ENCODE results near the gene ZCWPW2.

Gene ZCWPW2, protein sequence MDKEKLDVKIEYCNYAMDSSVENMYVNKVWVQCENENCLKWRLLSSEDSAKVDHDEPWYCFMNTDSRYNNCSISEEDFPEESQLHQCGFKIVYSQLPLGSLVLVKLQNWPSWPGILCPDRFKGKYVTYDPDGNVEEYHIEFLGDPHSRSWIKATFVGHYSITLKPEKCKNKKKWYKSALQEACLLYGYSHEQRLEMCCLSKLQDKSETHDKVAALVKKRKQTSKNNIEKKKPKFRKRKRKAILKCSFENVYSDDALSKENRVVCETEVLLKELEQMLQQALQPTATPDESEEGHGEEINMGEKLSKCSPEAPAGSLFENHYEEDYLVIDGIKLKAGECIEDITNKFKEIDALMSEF

DNA sequence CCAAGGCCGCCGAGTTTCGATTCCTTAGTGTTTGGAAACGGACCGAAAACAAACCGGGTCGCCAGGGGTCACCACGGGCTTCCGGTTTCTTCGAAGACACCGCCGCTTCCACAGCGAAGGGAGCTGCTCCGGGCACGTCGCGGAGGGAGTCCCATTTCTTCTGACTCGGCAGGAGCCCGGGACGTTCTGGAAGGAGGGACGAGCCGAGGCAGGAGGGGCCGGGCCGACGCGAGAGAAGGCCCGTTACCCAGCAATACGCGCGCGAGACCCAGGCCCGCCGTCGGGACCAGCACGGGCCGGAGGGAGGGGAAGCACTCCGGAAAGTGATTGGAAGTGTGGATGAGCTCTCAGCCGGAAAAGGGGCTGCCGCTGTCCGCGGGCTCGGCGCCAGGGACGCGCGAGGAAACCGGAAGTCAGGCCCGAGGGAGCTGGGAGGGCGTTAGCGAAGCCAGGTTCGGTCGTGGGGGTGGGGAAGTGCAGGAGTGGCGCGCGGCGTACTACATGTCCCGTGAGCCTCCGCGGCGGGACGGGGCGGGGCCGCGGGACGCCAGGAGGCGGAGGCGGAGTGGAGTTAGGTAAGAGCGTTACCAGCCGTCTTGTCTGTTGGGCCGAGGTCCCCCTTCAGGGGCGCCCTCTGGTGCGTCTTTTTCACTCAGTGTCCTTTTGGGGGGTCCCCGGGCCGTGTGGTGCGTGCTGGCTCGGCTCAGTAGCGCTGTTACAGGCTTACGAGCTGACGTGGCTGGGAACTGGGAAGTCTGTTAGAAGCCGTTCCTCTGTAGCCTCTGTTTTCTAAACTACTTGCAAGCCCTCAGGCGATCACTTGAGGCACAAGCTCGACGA, at the start of gene ZCWPW2, which contains the start of gene AZI2:
ZCWPW2 (plus strand) TSS at position 93 of the 840 bp plus-strand sequence. CDS start 64,348 bp downstream, outside the sequence.
AZI2 (minus strand) TSS at position 196 of the 840 bp plus-strand sequence. CDS start 8,207 bp downstream, outside the sequence.
- peak; percentile 80 to 88 for DNase-seq (ENCODE audit: low read depth in 1 of 2, low spot score in 1 of 2)

DNA sequence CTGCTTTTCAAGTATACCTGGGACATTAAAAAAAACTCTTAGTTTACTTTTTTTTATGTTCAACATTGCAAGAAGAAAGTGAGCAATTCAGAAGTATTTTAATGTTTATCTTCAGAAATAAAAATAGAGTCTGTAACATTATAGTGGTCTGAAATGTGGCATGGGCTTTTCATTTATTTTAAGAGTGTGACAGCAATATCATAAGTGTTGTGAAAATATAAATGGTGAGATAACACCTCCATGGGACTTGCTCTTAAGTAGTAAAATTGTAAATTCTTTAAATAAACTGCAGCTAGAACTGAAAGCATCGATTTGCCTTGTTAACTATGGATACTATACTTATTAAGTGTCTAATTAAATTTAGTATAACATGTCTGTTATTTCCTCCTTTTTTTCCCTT, 48.8 kb upstream of the ZCWPW2 start:
- no peak for DNase-seq (ENCODE audit: low read depth in 1 of 2, low spot score in 1 of 2)

DNA sequence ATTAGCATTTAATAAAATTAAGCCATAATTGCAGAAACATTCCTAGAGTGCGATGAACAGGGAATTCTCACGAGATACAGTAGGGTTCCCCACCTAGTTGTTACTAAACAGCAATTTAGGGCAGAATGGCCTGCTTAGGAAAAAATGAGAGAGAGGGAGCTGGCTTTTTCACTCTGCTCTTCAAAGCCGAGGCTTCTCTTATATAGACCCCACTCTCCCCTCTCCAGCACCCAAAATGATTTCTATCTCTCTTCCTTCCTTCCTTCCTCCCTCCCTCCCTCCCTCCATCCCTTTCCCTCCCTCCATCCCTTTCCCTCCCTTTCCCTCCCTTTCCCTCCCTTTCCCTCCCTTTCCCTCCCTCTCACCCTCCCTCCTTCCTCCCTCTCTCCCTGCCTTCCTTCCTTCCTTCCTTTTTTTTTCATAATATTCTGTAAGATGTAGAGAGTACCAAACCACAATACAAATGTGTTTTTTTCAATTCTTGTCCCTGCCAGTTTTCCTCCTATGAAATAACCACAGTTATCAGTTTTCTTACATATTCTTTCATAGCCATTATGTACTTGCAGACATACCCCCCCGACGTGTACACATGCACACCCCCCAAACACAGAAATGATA, 48.1 kb upstream of the ZCWPW2 start:
- no peak for DNase-seq (ENCODE audit: low read depth in 1 of 2, low spot score in 1 of 2)

DNA sequence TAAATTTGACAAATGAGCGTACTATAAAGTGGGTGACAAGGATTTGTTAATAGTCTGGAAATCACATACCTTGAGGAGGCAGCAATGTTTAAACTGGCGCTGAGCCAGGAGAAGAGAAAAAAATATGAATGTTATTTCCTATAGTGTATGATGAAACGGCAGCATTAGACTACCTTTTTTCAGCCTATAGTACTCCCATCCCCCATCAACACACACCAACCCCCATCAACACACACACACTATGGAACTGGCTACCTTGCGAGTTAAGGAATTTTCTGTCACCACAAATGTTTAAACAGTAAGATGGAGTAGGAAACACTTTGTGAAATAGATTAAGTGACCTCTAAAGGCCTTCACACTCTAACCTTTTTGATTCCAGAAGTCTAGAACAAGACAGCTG, 46.8 kb upstream of the ZCWPW2 start:
- no peak for DNase-seq (ENCODE audit: low read depth in 1 of 2, low spot score in 1 of 2)

DNA sequence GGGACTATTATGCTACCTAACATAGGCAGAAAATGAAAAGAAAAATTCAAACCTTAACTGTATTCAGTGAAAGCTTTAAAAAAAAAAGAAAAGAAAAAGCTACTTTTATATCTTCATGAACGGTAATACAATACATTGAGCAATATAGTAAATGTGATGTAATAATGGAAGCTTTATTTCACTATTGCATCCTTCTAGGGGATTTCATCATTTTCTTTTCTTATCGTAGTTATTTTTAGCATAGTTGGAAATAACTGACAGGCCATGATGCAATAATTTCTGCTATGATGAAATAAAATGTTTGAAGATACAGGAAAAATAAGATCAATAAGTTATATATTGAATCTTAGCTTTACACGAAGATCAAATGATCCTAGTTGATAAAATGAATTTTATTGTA, 40.3 kb upstream of the ZCWPW2 start:
- no peak for DNase-seq (ENCODE audit: low read depth in 1 of 2, low spot score in 1 of 2)

DNA sequence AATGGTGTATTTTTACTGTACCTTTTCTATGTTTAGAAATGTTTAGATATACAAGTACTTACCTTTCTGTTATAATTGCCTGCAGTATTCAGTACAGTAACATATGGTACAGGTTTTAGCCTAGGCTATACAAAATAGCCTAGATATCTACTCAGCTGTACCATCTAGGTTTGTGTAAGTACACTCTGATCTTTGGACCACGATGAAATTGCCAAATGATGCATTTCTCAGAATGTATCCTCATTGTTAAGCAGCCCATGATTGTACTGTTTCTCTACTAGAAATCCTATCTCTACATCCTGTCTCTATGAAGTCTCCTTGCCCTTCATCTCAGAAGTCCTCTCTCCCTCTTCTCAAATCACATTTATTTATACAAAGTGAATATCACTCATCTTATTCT, 32.8 kb upstream of the ZCWPW2 start:
- no peak for DNase-seq (ENCODE audit: low read depth in 1 of 2, low spot score in 1 of 2)

DNA sequence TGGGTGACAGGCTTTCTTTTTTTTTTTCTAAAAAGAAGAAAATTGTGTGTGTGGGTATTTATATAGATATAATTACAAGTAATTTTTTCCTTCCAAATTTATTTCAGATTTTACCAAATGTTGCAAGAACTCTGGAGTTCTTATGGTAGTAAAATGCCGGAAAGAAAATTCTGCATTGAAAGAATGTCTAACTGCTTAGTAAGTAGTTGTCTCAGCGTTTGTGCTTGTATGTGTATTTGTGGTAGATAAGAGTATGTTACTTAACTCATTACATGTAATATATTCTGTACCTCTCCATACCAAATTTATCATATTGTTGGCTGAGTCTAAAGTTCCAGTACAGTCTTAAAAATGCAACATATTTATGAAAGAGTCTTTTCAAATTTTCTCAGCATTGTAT, 32.3 kb upstream of the ZCWPW2 start:
- DNase-seq (ENCODE audit: low read depth in 1 of 2, low spot score in 1 of 2), result no peak

DNA sequence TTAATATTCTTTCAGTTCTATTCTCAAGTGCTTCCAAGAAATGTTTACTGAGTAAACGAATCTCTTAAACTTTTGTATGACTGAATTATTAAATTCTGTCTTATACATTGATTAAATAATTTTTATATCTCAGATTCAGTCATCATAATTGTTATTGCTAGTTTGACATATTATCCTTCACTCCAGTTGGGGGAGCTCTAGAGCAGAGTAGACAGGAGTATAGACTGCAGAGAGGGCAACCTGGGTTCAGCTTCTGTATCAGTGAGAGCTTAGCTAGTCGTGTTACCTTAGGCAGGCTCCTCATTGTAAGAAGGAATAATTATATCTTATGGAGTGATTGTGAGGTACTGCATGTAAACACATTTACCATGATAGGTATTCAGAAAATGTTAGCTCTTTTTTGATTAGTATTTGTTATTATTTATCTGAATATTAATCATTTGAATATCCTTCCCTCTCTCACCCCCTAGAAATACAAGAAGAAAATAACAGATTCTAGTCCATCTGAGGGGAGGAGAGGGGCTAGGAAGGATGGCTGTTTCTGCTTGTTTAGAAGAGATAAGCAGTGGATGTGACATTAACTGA, 31.0 kb upstream of the ZCWPW2 start:
- no peak for DNase-seq (ENCODE audit: low read depth in 1 of 2, low spot score in 1 of 2)

DNA sequence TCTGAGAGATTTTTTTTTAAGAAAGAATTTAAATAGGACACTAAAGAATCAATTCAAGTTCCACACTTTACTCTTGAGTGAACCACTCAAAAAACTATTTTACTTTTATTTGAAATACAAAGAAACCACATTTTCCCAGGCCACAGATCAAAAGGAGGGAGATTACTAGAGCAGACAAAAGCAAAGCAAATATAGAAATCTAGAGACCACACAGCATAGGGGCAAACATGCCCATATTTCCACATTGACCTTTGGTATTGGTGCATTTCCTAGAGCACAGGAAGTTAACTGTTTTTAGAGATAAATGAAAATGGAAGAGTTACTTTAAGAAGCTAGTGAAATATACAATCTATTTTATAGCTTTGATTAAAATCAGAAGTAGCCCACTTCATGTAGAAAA, 27.5 kb upstream of the ZCWPW2 start:
- DNase-seq (ENCODE audit: low read depth in 1 of 2, low spot score in 1 of 2), result no peak

DNA sequence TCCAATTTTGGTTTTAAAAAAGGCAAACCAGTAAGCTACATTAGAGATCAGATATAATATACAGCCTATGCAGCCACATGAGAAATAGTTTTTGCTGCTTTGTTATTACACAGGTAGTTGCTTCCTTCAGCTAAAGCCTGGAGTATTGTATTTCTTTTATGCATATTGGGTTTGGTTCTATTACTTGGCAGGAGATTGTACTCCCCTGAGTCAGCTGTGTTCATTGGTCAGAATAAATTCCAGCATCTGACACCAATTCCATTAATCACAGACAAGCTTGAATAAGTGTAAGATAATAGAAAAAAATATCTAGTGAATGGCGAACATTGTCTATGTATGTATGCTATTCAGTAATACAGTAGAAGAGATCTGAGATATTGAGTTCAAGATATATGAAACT, 26.1 kb upstream of the ZCWPW2 start:
- no peak for DNase-seq (ENCODE audit: low read depth in 1 of 2, low spot score in 1 of 2)

DNA sequence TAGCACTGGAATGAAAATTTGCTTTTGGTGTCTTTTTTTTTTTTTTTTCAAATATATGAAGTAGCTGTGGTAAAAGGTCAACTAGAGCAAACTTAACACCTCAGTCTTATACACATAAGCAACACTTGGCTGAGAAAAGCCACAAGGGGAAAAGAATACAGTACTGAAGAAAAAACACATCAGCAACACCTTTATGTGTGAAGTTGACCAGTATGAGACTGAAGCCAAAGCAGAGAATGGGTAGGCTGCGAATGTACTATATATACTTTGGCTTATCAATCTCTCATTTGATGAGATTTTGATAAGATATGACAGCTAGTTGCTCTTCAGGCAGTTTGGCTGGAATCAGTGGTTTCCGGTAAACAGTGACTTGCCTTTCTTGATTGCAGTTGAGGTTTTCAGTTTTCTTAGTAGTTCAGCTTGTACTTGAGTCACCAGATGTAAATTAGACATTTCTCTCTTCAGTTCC, 22.0 kb upstream of the ZCWPW2 start:
- no peak for DNase-seq (ENCODE audit: low read depth in 1 of 2, low spot score in 1 of 2)

DNA sequence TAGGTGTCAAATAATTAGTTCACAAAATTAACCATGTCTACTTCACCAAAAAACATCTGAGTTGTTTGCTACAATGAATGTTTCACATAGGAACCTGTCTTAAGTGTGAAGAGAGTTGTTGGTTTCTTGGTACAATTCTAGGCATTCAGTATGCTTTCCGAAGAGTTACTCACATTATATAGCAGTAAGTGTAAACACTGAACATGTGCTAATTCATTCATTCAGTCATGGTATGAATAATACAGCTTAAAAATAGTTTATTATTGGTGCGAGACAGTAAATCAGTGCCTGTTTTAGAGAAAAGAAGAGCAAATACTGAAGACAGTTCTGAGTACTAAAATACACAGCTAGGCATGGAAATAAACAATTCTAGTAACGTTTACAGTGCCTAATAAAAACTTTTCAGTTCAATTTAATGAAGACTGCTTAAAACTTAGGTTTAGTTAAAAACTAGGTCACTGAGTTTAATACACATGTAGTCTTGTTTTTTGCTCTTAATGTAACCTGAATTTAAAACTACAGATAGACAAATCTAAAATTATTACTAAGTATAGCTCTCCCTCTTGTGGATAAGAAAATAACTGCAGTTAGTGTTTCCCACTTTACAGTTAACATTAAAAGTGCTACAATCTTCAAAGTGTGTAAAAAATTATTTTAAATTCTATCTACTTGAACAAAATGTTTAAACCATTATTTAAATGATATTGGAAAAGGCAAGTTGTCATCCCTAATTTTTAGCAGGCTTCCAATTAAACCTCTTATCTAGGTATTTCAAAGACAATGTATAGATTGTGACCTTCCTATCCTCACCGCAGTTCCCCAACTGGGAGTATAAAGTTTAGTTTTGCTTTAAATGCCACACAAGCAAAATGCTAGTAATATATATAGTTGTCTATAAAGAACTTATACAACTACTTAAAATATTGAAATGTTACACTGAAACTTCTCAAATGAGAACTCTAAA, 20.1 kb upstream of the ZCWPW2 start:
- no peak for DNase-seq (ENCODE audit: low read depth in 1 of 2, low spot score in 1 of 2)

DNA sequence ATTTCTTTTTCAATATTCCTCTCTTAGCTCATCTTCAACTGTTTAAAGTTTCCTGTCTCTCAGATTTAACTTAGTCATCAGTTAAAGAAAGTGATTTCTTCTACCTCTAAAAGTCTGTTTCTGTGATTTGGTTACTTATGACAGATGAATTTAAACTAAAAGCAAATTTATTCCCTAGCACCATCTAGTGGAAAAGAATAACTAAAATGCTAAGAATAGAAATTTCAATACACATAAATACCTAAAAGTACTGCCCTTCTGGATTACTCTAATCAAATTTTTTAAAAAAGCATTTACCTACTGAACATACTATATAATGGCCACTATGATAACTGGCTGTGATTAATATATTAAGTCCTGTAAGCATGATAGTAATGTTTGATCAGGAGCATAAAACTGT, 14.0 kb upstream of the ZCWPW2 start:
- DNase-seq (ENCODE audit: low read depth in 1 of 2, low spot score in 1 of 2), result no peak

DNA sequence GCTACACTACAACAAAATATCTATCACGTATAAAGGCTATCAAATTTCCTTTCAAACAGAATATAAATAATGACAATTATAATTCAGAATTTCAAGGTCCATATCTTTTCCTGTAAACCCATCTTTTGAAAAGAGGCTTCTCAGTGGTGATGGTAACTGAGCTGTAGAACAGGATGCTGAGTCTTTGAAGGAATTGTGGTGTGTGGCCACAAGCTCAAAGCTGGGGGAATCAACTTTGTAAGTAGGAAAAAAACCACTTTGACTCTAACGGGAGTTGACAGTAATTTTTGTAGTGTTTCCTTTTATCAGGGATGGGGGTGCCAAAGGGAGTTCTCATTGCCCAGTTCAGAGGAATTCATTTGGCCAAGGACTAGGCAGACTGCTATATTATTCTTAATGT, 13.3 kb upstream of the ZCWPW2 start:
- DNase-seq (ENCODE audit: low read depth in 1 of 2, low spot score in 1 of 2), result no peak

DNA sequence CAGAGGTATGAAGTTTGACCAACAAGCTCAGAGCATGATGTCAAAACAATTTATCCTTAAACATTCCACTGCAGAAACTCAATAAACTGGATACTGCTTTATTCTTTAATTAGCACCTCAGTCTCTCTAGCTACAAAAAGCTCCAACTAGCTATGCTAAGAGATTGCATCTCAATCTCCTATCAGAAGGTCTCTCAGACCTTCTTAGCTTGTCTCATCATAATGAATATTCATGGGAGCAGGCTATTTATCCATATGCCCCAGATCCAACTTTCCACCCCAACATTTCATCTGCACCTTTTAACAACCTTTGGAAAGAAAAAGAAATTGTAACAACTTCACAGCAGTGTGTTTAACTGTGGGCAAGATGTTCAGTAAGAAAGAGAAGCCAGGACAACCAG, 11.3 kb upstream of the ZCWPW2 start:
- DNase-seq (ENCODE audit: low read depth in 1 of 2, low spot score in 1 of 2), result no peak

DNA sequence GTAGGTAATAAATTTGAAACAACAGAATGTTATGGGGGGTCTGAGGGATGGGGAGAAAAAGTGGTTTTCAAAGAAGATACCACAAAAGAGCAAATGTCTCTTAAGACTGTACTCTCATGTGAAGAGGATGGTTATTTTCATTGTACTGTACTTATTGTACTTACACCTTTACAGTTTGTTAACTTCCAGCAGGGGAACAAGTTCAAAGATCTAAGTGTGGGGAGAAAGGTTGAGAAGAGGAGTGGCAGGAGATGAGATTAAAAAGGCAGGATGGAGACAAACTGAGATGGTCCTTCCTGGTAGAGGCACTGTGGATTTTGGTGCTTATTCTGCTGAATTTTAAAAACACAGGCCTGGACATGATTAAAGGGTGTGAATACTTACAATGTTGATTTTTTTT, 5.4 kb upstream of the ZCWPW2 start:
- no peak for DNase-seq (ENCODE audit: low read depth in 1 of 2, low spot score in 1 of 2)

DNA sequence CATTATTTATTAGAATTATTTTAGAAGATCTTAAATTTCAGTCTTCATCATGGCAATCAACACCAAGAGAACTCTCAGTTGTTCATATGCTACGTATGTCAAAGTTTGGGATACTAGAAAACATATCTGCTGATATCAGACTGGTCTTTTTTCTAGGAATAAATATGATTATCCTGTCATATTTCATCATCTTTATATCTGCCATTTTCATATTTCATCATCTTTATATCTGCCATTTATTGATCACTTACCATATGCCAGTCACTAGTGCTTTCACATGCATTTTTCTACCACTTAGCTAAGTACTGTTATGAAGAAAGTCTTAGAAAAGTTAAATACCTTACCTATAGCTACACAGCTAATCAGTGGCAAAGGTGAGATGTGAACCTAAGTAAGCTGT, 2.8 kb upstream of the ZCWPW2 start:
- no peak for DNase-seq (ENCODE audit: low read depth in 1 of 2, low spot score in 1 of 2)

DNA sequence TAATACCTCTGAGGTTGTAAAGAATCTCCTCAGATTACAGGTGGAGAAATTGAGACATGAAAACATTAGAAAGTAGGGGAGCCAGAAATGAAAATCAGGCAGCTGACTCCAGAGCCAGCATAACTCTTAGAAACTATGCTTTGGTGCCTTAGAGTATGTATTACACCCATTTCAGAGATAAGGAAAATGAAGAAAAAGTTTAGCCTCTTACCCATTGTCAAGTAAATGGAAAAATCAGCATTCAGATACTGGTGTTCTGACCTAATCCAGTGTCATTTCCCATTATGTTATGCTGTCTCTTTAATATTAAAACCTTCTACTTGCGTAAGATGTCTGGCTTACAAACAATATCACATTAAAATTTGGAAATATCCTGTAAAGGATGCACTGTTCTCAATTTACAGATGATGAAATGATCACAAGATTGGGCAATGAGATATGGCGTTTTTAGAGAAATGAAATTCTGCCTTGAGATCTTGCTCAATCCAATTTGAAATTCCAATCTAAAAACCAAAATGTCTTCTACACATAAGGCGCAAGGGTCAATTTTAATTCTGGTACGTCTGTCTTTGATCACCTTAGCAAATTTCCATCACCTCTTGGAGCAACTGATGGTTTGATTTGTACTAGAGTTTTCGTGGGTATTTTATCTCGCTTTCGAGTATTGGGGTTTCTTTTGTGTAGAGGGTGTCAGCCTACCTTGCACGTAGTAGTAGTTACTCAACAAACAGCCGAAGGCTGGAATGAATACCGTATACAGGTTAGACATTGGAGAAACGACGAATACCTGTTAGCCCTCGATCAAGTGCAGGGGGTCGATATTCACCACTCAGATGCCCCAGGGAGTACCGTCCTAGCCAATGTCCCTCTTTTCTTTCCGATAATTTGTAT, 902 bp upstream of the ZCWPW2 start:
- no peak for DNase-seq (ENCODE audit: low read depth in 1 of 2, low spot score in 1 of 2)

DNA sequence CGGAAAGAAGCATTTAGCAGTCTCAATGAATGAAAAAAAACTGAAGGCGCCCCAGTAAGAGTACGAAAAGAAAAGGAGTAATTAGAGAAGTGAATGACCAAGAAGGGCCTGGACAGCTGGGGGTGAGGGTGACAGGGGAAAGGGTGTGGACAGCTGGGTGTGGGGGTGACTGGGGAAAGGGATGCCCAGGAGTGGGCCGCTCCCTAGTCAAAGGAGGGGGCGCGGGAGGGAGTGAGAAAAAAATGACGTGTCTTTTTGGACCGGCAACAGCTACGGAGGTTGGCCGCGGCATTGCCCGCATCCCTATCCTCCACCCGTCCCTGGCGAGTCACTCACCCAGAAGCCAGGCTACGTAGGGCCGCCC, 274 bp upstream of the ZCWPW2 start:
- DNase-seq (ENCODE audit: low read depth in 1 of 2, low spot score in 1 of 2), result no peak

Data from stimulated activated CD4-positive, alpha-beta T cell treated with anti-CD3 and anti-CD28 coated beads, Interleukin-15, amount 100 ng/mL, for 1 hour (primary cell).